ENCODE measurements around the gene DPEP1.
"Not testable (repeated sequence)": the region's sequence is repeated elsewhere in the genome, so short reads cannot be mapped to it uniquely, and the experiment has no call there.

The DPEP1 gene

DNA sequence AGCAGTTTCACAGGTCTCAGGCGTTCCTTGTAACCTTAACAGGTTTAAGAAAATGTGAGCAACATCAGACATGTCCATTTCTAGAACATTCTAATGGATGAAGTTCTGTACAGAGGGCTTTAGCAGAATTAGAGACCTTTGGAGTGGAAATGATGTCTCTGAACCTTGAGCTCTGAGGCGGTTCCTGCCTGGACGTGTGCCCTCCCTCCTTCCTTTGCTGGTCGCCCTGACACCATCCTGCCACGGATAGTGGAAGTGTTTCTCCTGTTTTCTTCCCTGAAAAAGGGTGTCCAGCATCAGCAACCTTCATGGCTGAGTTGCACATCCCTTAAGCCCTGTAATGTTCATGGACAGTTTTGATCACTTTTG lies 55.3 kb downstream of the DPEP1 start:
- H3K36me3 ChIP-seq (ENCODE audit: control insufficient read depth in 1 of 2, insufficient read depth in 2 of 2, low read length in 2 of 2), result peaks cover 14 to 15% of the 10 kb centered on the region in 2 experiments
- no peak overlapping the region for H3K23ac ChIP-seq (ENCODE audit: low read length)
- H3K9ac ChIP-seq (ENCODE audit: low read length), result no peak overlapping the region
- H3K4ac ChIP-seq (ENCODE audit: low read depth, low read length), result no peak overlapping the region
- no peak overlapping the region for H4K12ac ChIP-seq (ENCODE audit: low read depth, low read length)
- no peak overlapping the region for H4K8ac ChIP-seq (ENCODE audit: low read depth, low read length)
- H3K9me3 ChIP-seq (ENCODE audit: insufficient read depth, low read depth, low read length), result peaks cover 10% of the 10 kb centered on the region
- H3K27me3 ChIP-seq (ENCODE audit: insufficient read depth, low read length), result no peaks in the 10 kb centered on the region
- no peak overlapping the region for H3K27ac ChIP-seq (ENCODE audit: low read depth, low read length)
- no peak overlapping the region for H3K18ac ChIP-seq (ENCODE audit: low read length)
- no peak overlapping the region for H2AFZ ChIP-seq (ENCODE audit: insufficient read depth, low read length, poor library complexity)
- no peak overlapping the region for H3K4me3 ChIP-seq (ENCODE audit: low read depth, low read length)
- H2BK120ac ChIP-seq (ENCODE audit: insufficient read depth, low read length, poor library complexity), result no peak overlapping the region
- no peak for DNase-seq
- H2BK5ac ChIP-seq (ENCODE audit: low read depth, low read length, poor library complexity), result no peak overlapping the region
- H3K79me1 ChIP-seq (ENCODE audit: low read length), result no peaks in the 10 kb centered on the region
- no peak overlapping the region for H3K14ac ChIP-seq (ENCODE audit: low read length)
- no peak overlapping the region for H3K4me2 ChIP-seq (ENCODE audit: low read length)
- no peaks in the 10 kb centered on the region for H3K79me2 ChIP-seq (ENCODE audit: control insufficient read depth, insufficient read depth, low read length, poor library complexity)
- H3K4me1 ChIP-seq (ENCODE audit: control insufficient read depth in 1 of 2, insufficient read depth in 2 of 2, low read length in 2 of 2), result no peaks in the 10 kb centered on the region
- no peak overlapping the region for H4K91ac ChIP-seq (ENCODE audit: low read depth, low read length)
- WGBS (ENCODE audit: extremely low coverage, insufficient coverage, insufficient read length), result no CpG with 5 or more reads among the region's 5 CpGs
- H2BK12ac ChIP-seq (ENCODE audit: low read length), result no peak overlapping the region
- H2AK5ac ChIP-seq (ENCODE audit: low read length), result no peak overlapping the region

GRCh38 chr16:89669755-89670154 lies 56.3 kb downstream of the DPEP1 start:
- Histone ChIP-seq H3K4me1 (ENCODE audit: control insufficient read depth in 1 of 2, insufficient read depth in 2 of 2, low read length in 2 of 2) (no peaks in the 10 kb centered on the region), H4K91ac (ENCODE audit: low read depth, low read length) (no peak overlapping the region), H3K18ac (ENCODE audit: low read length) (no peak overlapping the region), H3K27ac (ENCODE audit: low read depth, low read length) (no peak overlapping the region), H2BK5ac (ENCODE audit: low read depth, low read length, poor library complexity) (no peak overlapping the region), H2AK5ac (ENCODE audit: low read length) (no peak overlapping the region), H3K79me1 (ENCODE audit: low read length) (no peaks in the 10 kb centered on the region), H3K4me3 (ENCODE audit: low read depth, low read length) (no peak overlapping the region), H4K8ac (ENCODE audit: low read depth, low read length) (no peak overlapping the region), H2BK120ac (ENCODE audit: insufficient read depth, low read length, poor library complexity) (no peak overlapping the region), H3K9ac (ENCODE audit: low read length) (no peak overlapping the region), H4K12ac (ENCODE audit: low read depth, low read length) (no peak overlapping the region), H3K23ac (ENCODE audit: low read length) (no peak overlapping the region), H3K9me3 (ENCODE audit: insufficient read depth, low read depth, low read length) (peaks cover 10% of the 10 kb centered on the region), H3K36me3 (ENCODE audit: control insufficient read depth in 1 of 2, insufficient read depth in 2 of 2, low read length in 2 of 2) (peaks cover 8 to 10% of the 10 kb centered on the region in 2 experiments), H3K4ac (ENCODE audit: low read depth, low read length) (no peak overlapping the region), H3K79me2 (ENCODE audit: control insufficient read depth, insufficient read depth, low read length, poor library complexity) (no peaks in the 10 kb centered on the region), H3K14ac (ENCODE audit: low read length) (no peak overlapping the region), H2AFZ (ENCODE audit: insufficient read depth, low read length, poor library complexity) (no peak overlapping the region), H3K4me2 (ENCODE audit: low read length) (no peak overlapping the region), H3K27me3 (ENCODE audit: insufficient read depth, low read length) (no peaks in the 10 kb centered on the region), H2BK12ac (ENCODE audit: low read length) (no peak overlapping the region)
- DNase-seq, result no peak
- WGBS (ENCODE audit: extremely low coverage, insufficient coverage, insufficient read length), result no CpG with 5 or more reads among the region's 13 CpGs

- Histone ChIP-seq H4K8ac (ENCODE audit: low read depth, low read length) (no peak overlapping the region), H2BK12ac (ENCODE audit: low read length) (no peak overlapping the region), H3K4ac (ENCODE audit: low read depth, low read length) (no peak overlapping the region), H3K23ac (ENCODE audit: low read length) (no peak overlapping the region), H3K79me2 (ENCODE audit: control insufficient read depth, insufficient read depth, low read length, poor library complexity) (no peaks in the 10 kb centered on the region), H3K14ac (ENCODE audit: low read length) (no peak overlapping the region), H2BK5ac (ENCODE audit: low read depth, low read length, poor library complexity) (no peak overlapping the region), H3K4me2 (ENCODE audit: low read length) (no peak overlapping the region), H3K36me3 (ENCODE audit: control insufficient read depth in 1 of 2, insufficient read depth in 2 of 2, low read length in 2 of 2) (peaks cover 5 to 7% of the 10 kb centered on the region in 2 experiments), H3K4me3 (ENCODE audit: low read depth, low read length) (no peak overlapping the region), H3K79me1 (ENCODE audit: low read length) (no peaks in the 10 kb centered on the region), H2AK5ac (ENCODE audit: low read length) (no peak overlapping the region), H3K27me3 (ENCODE audit: insufficient read depth, low read length) (no peaks in the 10 kb centered on the region), H4K12ac (ENCODE audit: low read depth, low read length) (no peak overlapping the region), H3K9me3 (ENCODE audit: insufficient read depth, low read depth, low read length) (peaks cover 7% of the 10 kb centered on the region), H2AFZ (ENCODE audit: insufficient read depth, low read length, poor library complexity) (no peak overlapping the region), H3K4me1 (ENCODE audit: control insufficient read depth in 1 of 2, insufficient read depth in 2 of 2, low read length in 2 of 2) (no peaks in the 10 kb centered on the region), H3K18ac (ENCODE audit: low read length) (no peak overlapping the region), H2BK120ac (ENCODE audit: insufficient read depth, low read length, poor library complexity) (no peak overlapping the region), H3K9ac (ENCODE audit: low read length) (no peak overlapping the region), H3K27ac (ENCODE audit: low read depth, low read length) (no peak overlapping the region), H4K91ac (ENCODE audit: low read depth, low read length) (no peak overlapping the region)
- no peak for DNase-seq
- no CpG with 5 or more reads among the region's 10 CpGs for WGBS (ENCODE audit: extremely low coverage, insufficient coverage, insufficient read length)
Measured at GRCh38 chr16:89670496-89671431, 57.3 kb downstream of the DPEP1 start.

DNA sequence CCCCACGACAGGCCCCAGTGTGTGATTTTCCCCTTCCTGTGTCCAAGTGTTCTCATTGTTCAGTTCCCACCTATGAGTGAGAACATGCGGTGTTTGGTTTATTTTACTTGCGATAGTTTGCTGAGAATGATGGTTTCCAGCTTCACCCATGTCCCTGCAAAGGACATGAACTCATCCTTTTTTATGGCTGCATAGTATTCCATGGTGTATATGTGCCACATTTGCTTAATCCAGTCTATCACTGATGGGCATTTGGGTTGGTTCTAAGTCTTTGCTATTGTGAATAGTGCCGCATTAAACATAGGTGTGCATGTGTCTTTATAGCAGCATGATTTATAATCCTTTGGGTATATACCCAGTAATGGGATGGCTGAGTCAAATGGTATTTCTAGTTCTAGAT lies 58.1 kb downstream of the DPEP1 start:
- H3K4ac ChIP-seq (ENCODE audit: low read depth, low read length); H4K91ac ChIP-seq (ENCODE audit: low read depth, low read length); H3K4me2 ChIP-seq (ENCODE audit: low read length); H3K79me1 ChIP-seq (ENCODE audit: low read length); H3K27ac ChIP-seq (ENCODE audit: low read depth, low read length); DNase-seq; H3K27me3 ChIP-seq (ENCODE audit: insufficient read depth, low read length); H3K9ac ChIP-seq (ENCODE audit: low read length); H2BK12ac ChIP-seq (ENCODE audit: low read length); H3K14ac ChIP-seq (ENCODE audit: low read length); H2BK5ac ChIP-seq (ENCODE audit: low read depth, low read length, poor library complexity); H2BK120ac ChIP-seq (ENCODE audit: insufficient read depth, low read length, poor library complexity); H3K4me3 ChIP-seq (ENCODE audit: low read depth, low read length); H3K23ac ChIP-seq (ENCODE audit: low read length); H2AK5ac ChIP-seq (ENCODE audit: low read length); H3K36me3 ChIP-seq (ENCODE audit: control insufficient read depth in 1 of 2, insufficient read depth in 2 of 2, low read length in 2 of 2); H3K18ac ChIP-seq (ENCODE audit: low read length); H2AFZ ChIP-seq (ENCODE audit: insufficient read depth, low read length, poor library complexity); H4K12ac ChIP-seq (ENCODE audit: low read depth, low read length); H3K4me1 ChIP-seq (ENCODE audit: control insufficient read depth in 1 of 2, insufficient read depth in 2 of 2, low read length in 2 of 2); H3K79me2 ChIP-seq (ENCODE audit: control insufficient read depth, insufficient read depth, low read length, poor library complexity); H3K9me3 ChIP-seq (ENCODE audit: insufficient read depth, low read depth, low read length); H4K8ac ChIP-seq (ENCODE audit: low read depth, low read length): not testable (repeated sequence)
- WGBS (ENCODE audit: extremely low coverage, insufficient coverage, insufficient read length), result no CpG with 5 or more reads among the region's 4 CpGs

Data from trophoblast cell (in vitro differentiated cells and primary cell).